Smooth muscle cell (in vitro differentiated cells): ENCODE data around the gene DIP2B. TPM values are rescaled to one million over a fixed set of nuclear protein-coding genes. Genes with fewer than 3 reads are reported as not detected.

Experiments used
- DNase-seq: peaks from one replicate; lab custom pipeline; 2025; ENCODE audit not compliant: unreplicated experiment; lab: John Stamatoyannopoulos, UW
- H2AFZ ChIP-seq: fragments of 200-600 bp; sonication (generic); 2 replicates; pipeline ENCODE4 v1.6.0; 2016; ENCODE audit warnings: antibody characterized with exemption, low read depth, mild to moderate bottlenecking
- H3F3A ChIP-seq: fragments of 200-600 bp; sonication (generic); 2 replicates; pipeline ENCODE4 v1.6.0; 2017; ENCODE audit warnings: antibody characterized with exemption, low read depth
- H3K27ac ChIP-seq: fragments of 200-600 bp; sonication (generic); 2 replicates; pipeline ENCODE4 v1.5.1; 2016; ENCODE audit warnings: low read depth, mild to moderate bottlenecking
- H3K27me3 ChIP-seq: fragments of 200-600 bp; sonication (generic); 2 replicates; pipeline ENCODE4 v1.6.1; 2016; ENCODE audit warnings: low read depth, mild to moderate bottlenecking
- H3K36me3 ChIP-seq: fragments of 200-600 bp; sonication (generic); 2 replicates; pipeline ENCODE4 v1.5.1; 2016; ENCODE audit warnings: low read depth
- H3K4me1 ChIP-seq: fragments of 200-600 bp; sonication (generic); 2 replicates; pipeline ENCODE4 v1.5.1; 2016; ENCODE audit warnings: low read depth
- H3K4me2 ChIP-seq: fragments of 200-600 bp; sonication (generic); 2 replicates; pipeline ENCODE4 v1.6.0; 2016; ENCODE audit warnings: mild to moderate bottlenecking
- H3K4me3 ChIP-seq: fragments of 200-600 bp; sonication (generic); 2 replicates; pipeline ENCODE4 v1.5.1; 2016; ENCODE audit warnings: mild to moderate bottlenecking
- H3K79me2 ChIP-seq: fragments of 200-600 bp; sonication (generic); 2 replicates; pipeline ENCODE4 v1.6.0; 2016; ENCODE audit warnings: low read depth, mild to moderate bottlenecking
- H3K9ac ChIP-seq: fragments of 200-600 bp; sonication (generic); 2 replicates; pipeline ENCODE4 v1.6.0; 2016; ENCODE audit warnings: low read depth
- H3K9me3 ChIP-seq: fragments of 200-600 bp; sonication (generic); replicated peaks from 2 replicates; pipeline ENCODE4 v1.5.1; 2016; ENCODE audit warnings: low read depth
- H4K20me1 ChIP-seq: fragments of 200-600 bp; sonication (generic); 2 replicates; pipeline ENCODE4 v1.6.0; 2016; ENCODE audit warnings: low read depth
- CTCF ChIP-seq: fragments of 200-600 bp; sonication (generic); IDR thresholded peaks from 2 replicates; pipeline ENCODE4 v1.5.1; 2017; ENCODE audit warnings: borderline replicate concordance, mild to moderate bottlenecking, antibody characterized with exemption; ENCODE audit not compliant: insufficient read depth, poor library complexity, severe bottlenecking
- WGBS: methylation state at CpG from one replicate; pipeline ENCODE4 v1.1.7; 2016; ENCODE audit warnings: low lambda C conversion rate; 5-methylcytosine and 5-hydroxymethylcytosine counted together
- polyA plus RNA-seq: library from polyadenylated mRNA; unstranded; fragments of >200 nt; fragmentation: Nextera tagmentation; extraction: Ambion mirVana; gene quantifications from 2 replicates; pipeline ENCODE4 v1.2.1, GENCODE V29; 2016
- total RNA-seq: library from RNA; depleted of rRNA; stranded (reverse); fragments of >200 nt; gene quantifications from 2 replicates; pipeline ENCODE4 v1.2.3, GENCODE V29; 2014

The DIP2B gene
- total and polyA plus RNA-seq, 2 experiments from 2014 or later = 5.8 to 35.2 TPM

- H2AFZ ChIP-seq = no peak overlapping the region
- no peaks in the 10 kb centered on the region for H3K36me3 ChIP-seq
- TF ChIP-seq CTCF = no peak
- no peak for DNase-seq
- H3K4me3 ChIP-seq = no peak overlapping the region
- no peaks in the 10 kb centered on the region for H3K27me3 ChIP-seq
- H3K9ac ChIP-seq = no peak overlapping the region
- H3K4me1 ChIP-seq = no peaks in the 10 kb centered on the region
- peaks cover 18% of the 10 kb centered on the region for H4K20me1 ChIP-seq
- no peak overlapping the region for H3K4me2 ChIP-seq
- peaks cover 13% of the 10 kb centered on the region for H3K79me2 ChIP-seq
- H3K27ac ChIP-seq = peak overlapping the region; percentile 84
- peaks cover 4% of the 10 kb centered on the region for H3F3A ChIP-seq
- 69% methylated on average over 1 of the region's 1 CpG for WGBS
- no peaks in the 10 kb centered on the region for H3K9me3 ChIP-seq
These were observed 160.8 kb downstream of the DIP2B start for GRCh38 chr12:50665609-50666008.

- Histone ChIP-seq H3K4me3 (no peak overlapping the region), H3K36me3 (no peaks in the 10 kb centered on the region), H3F3A (peaks cover 2% of the 10 kb centered on the region), H3K4me1 (no peaks in the 10 kb centered on the region), H3K9ac (no peak overlapping the region), H3K4me2 (no peak overlapping the region), H3K9me3 (no peaks in the 10 kb centered on the region), H3K27ac (no peak overlapping the region), H4K20me1 (peaks cover 18% of the 10 kb centered on the region), H2AFZ (no peak overlapping the region), H3K79me2 (peaks cover 13% of the 10 kb centered on the region), H3K27me3 (no peaks in the 10 kb centered on the region)
- WGBS = 89% methylated on average over 1 of the region's 1 CpG
- no peak for DNase-seq
- TF ChIP-seq CTCF = no peak
These were observed 161.2 kb downstream of the DIP2B start for GRCh38 chr12:50666023-50666422.

- Histone ChIP-seq H3K27me3 (no peaks in the 10 kb centered on the region), H3K36me3 (peaks cover 7% of the 10 kb centered on the region), H3K4me1 (no peaks in the 10 kb centered on the region), H3K27ac (no peak overlapping the region), H2AFZ (no peak overlapping the region), H3F3A (no peaks in the 10 kb centered on the region), H3K4me3 (no peak overlapping the region), H3K9ac (no peak overlapping the region), H3K4me2 (no peak overlapping the region), H4K20me1 (no peaks in the 10 kb centered on the region), H3K9me3 (no peaks in the 10 kb centered on the region), H3K79me2 (peaks cover 7% of the 10 kb centered on the region)
- WGBS = 95% methylated on average over 3 of the region's 3 CpGs
- no peak for TF ChIP-seq CTCF
- DNase-seq = no peak
These were observed 167.4 kb downstream of the DIP2B start for GRCh38 chr12:50672158-50672557.

DNA sequence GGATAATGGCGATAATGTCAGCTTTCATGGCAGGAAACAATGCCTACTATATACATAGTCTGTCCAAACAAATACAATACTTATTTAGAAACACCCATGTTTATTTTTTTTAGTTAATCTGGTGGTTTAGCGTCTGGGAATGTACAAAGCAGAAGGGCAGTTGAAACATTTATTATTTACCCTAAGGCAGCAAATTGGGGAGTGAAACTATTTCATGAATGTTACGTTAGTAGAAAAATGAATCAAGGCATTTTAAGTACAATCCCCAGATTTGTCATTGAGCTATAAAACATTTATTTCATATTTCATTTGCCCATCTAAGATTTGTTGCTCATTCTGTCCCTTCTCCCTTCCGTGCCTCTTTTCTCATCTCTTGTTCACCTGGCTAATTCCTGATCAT is 172.0 kb downstream of the DIP2B start:
- no peaks in the 10 kb centered on the region for H3K9me3 ChIP-seq
- no peaks in the 10 kb centered on the region for H3K79me2 ChIP-seq
- H3K4me2 ChIP-seq = no peak overlapping the region
- no peaks in the 10 kb centered on the region for H3K27me3 ChIP-seq
- TF ChIP-seq CTCF = no peak
- no peaks in the 10 kb centered on the region for H3K4me1 ChIP-seq
- H3F3A ChIP-seq = no peaks in the 10 kb centered on the region
- H4K20me1 ChIP-seq = no peaks in the 10 kb centered on the region
- no peak for DNase-seq
- no peak overlapping the region for H3K9ac ChIP-seq
- no peak overlapping the region for H3K4me3 ChIP-seq
- peaks cover 21% of the 10 kb centered on the region for H3K36me3 ChIP-seq
- 78% methylated on average over 4 of the region's 4 CpGs for WGBS
- no peak overlapping the region for H2AFZ ChIP-seq
- no peak overlapping the region for H3K27ac ChIP-seq
